HEK293 (cell line): ENCODE results near the gene CTR9.

Experiments used
- CTCF ChIP-seq: fragments of 450-650 bp; formaldehyde crosslinking; IDR thresholded peaks from 2 replicates; pipeline ENCODE4 v1.5.1; 2016; ENCODE audit warnings: missing biosample characterization, missing genetic modification characterization
- ZBTB7A ChIP-seq: fragments of 450-650 bp; formaldehyde crosslinking; IDR thresholded peaks from 2 replicates; pipeline ENCODE4 v1.5.1; 2016; ENCODE audit warnings: low read depth, missing biosample characterization, missing genetic modification characterization
- ZNF335 ChIP-seq: fragments of 450-650 bp; formaldehyde crosslinking; conservative IDR thresholded peaks from 2 replicates; pipeline ENCODE4 v1.5.1; 2016; ENCODE audit warnings: missing biosample characterization, missing genetic modification characterization

DNA sequence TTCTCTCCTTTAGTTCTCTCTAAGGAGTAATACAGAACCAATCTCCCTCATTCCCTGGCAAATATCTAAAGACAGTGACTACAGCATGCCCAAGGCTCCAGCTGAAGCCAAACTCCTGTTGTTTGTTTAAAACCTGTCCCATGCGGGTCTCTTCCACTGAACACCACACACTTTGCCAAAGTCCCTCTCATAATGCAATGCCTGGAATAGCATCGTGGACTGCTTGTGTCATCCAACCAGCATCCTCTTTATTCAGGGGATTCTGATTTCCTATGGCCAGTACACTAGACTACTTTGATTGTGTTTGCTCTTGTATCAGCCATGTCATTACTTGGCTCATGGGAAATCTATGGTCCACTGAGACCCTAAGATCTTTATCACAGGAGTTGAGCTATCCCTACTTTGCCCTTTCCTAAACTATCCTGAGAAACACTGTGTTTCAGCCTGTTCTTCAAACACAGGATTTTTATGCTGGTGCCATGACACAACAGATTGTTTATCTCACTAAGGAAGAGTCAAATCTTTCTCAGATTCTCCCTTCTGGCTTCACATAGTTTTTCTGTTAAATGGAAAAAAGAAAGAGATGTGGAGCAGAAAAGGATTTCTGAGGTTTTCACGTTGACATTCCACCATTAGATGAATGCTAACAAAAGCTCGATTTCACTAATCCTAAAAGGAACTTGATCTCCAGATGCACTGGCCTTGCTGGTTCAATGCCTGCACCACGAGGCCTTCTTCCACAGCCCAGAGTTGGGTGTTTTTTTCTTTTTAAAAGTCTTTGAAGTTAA is 41.6 kb upstream of the CTR9 start:
- no peak for TF ChIP-seq CTCF
- TF ChIP-seq ZNF335 (tag by site-specific recombination), result no peak
- no peak for TF ChIP-seq ZBTB7A (tag by site-specific recombination)
